ENCODE results near the gene NINL. TPM values are rescaled to one million over a fixed set of nuclear protein-coding genes. Genes with fewer than 3 reads are reported as not detected.

Gene NINL
- polyA plus RNA-seq, 1 of the 3 experiments (the other 2 are of a cell fraction): 22.5 TPM

DNA sequence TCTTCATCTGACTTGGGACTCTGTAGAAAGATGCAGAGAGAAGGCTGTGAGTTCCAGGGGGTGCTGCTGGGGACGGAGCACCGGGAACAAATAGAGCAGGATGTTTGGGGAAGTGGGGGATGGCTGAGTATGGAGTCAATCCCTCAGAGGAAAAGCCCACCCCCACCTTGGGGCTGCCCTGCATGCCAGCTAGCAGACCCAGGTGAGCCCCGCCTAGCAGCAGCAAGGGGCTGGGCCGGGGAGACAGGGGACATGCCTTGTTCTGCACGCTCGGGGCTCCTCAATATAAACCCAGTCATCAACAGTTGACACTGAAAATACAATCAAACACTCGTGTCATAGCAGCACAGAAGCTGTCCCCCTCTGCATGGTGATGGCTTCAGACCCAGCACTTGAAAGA lies 74.6 kb downstream of the NINL start:
- peaks cover 52 to 58% of the 10 kb centered on the region in 2 experiments for H3K36me3 ChIP-seq (replicated peaks in 1 of 2; ENCODE audit: control insufficient read depth in 1 of 2, insufficient read depth in 2 of 2, low read length in 1 of 2)
- POLR2A ChIA-PET: no interaction called here
- CTCF ChIA-PET: no interaction called here
- H3K79me2 ChIP-seq (ENCODE audit: insufficient read depth): no peaks in the 10 kb centered on the region
- WGBS (ENCODE audit: low lambda C conversion rate): 100% methylated on average over 7 of the region's 7 CpGs
- peaks cover 0 to 11% of the 10 kb centered on the region in 2 experiments; a peak in 1 of 4 replicates for H3K4me1 ChIP-seq (ENCODE audit: control insufficient read depth in 1 of 2, insufficient read depth in 2 of 2, low read depth in 1 of 2, low read length in 1 of 2)
- peaks cover 5% of the 10 kb centered on the region; the same call in 1 of the 2 replicates for H3K9me3 ChIP-seq
- H3F3A ChIP-seq (replicated peaks; ENCODE audit: insufficient read depth): no peaks in the 10 kb centered on the region
- no peaks in the 10 kb centered on the region for H3K9me2 ChIP-seq
- no peak overlapping the region for H3K9ac ChIP-seq
- H3K27me3 ChIP-seq (ENCODE audit: insufficient read depth): no peaks in the 10 kb centered on the region
- no peak for TF ChIP-seq EP300 (IDR thresholded peaks at IDR 0.05; ENCODE audit: borderline replicate concordance in 1 of 2, low read depth in 1 of 2, low read length in 1 of 2)
- TF ChIP-seq MEF2A (IDR thresholded peaks at IDR 0.05; ENCODE audit: borderline replicate concordance, low read depth): no peak
- no peak for TF ChIP-seq TCF12 (IDR thresholded peaks at IDR 0.05)
- TF ChIP-seq MXI1 (IDR thresholded peaks at IDR 0.05; ENCODE audit: low read depth, low read length): no peak
- TF ChIP-seq RCOR1 (IDR thresholded peaks at IDR 0.05; ENCODE audit: low read length): no peak
- no peak for TF ChIP-seq TEAD4 (IDR thresholded peaks at IDR 0.05; ENCODE audit: borderline replicate concordance, insufficient read depth)
- no peak for TF ChIP-seq GABPA (IDR thresholded peaks at IDR 0.05; ENCODE audit: low read depth)
- no peak for TF ChIP-seq FOXM1 (IDR thresholded peaks at IDR 0.05; ENCODE audit: low read depth)
- no peak for TF ChIP-seq NFIC (IDR thresholded peaks at IDR 0.05; ENCODE audit: borderline replicate concordance)
- TF ChIP-seq JUND (IDR thresholded peaks at IDR 0.05): no peak
- no peak for TF ChIP-seq NRF1 (IDR thresholded peaks at IDR 0.05; ENCODE audit: low read depth, low read length)
- no peak for TF ChIP-seq ZBTB33 (IDR thresholded peaks at IDR 0.05; ENCODE audit: borderline replicate concordance, low read depth)
- TF ChIP-seq CTCF (IDR thresholded peaks at IDR 0.05): no peak
- TF ChIP-seq POLR2AphosphoS5 (IDR thresholded peaks at IDR 0.05; ENCODE audit: low read depth, low read length): no peak
- TF ChIP-seq CHD2 (IDR thresholded peaks at IDR 0.05; ENCODE audit: low read length, partially characterized antibody): no peak
- no peak for TF ChIP-seq RAD21 (IDR thresholded peaks at IDR 0.05; ENCODE audit: low read length)
- TF ChIP-seq TAF1 (IDR thresholded peaks at IDR 0.05; ENCODE audit: borderline replicate concordance, low read depth, low read length): no peak
- H3K27ac ChIP-seq (ENCODE audit: low read depth in 2 of 2, low read length in 1 of 2): no peak overlapping the region
- H4K20me1 ChIP-seq (ENCODE audit: insufficient read depth): no peaks in the 10 kb centered on the region
- no peak for DNase-seq
- H3K4me2 ChIP-seq: no peak overlapping the region
- no peak overlapping the region for H3K4me3 ChIP-seq (ENCODE audit: low read depth in 2 of 2, low read length in 1 of 2)
- H2AFZ ChIP-seq (ENCODE audit: low read depth): no peak overlapping the region

All from SK-N-SH (cell line).